Gastroesophageal sphincter (tissue), 3 donors: Measurements from ENCODE around the gene TATDN2.

Experiments
- EP300 ChIP-seq: sonication (generic); formaldehyde crosslinking; IDR thresholded peaks from one replicate; pipeline ENCODE4 v1.6.1; 2017; ENCODE audit warnings: antibody characterized with exemption, mild to moderate bottlenecking
- POLR2A ChIP-seq, 2 donors: fragments of 450-650 bp; IDR thresholded peaks; one replicate each; pipeline ENCODE4 v1.6.1; 2017; ENCODE audit warnings: antibody characterized with exemption in 2 of 2, mild to moderate bottlenecking in 2 of 2, moderate library complexity in 1 of 2
- POLR2AphosphoS5 ChIP-seq: sonication (generic); formaldehyde crosslinking; IDR thresholded peaks from one replicate; pipeline ENCODE4 v1.6.1; 2017; ENCODE audit warnings: antibody characterized with exemption
- TF ChIP-seq, protein P1 (sequence below), 4 experiments: fragments of 200-600 bp in 2 of 4; fragments of 450-650 bp in 2 of 4; sonication (generic) in 1 of 4; IDR thresholded peaks; one replicate each; pipeline ENCODE4 v1.5.1; 2017 to 2019; ENCODE audit warnings: antibody characterized with exemption in 4 of 4, mild to moderate bottlenecking in 2 of 4, moderate library complexity in 2 of 4

DNA sequence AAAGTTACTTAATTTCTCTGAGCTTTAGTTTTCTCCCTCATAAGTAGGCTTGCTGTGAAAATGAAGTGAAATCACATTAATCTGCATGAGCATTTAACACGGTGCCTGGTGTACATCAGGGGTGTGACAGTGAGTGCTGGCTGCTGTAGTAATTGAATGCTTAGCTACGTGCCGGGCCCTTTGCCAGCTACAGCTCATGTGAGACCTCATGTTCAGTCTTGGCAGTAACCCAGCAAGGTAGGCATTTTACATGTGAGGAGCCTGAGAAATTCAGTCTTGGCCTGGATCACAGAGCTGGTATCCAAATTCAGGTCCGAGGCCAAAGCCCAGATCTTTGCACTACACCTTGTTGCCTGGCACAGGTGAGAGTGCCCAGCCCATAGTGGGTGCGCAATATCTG lies 35.4 kb downstream of the TATDN2 start:
- TF ChIP-seq, protein P1, sequence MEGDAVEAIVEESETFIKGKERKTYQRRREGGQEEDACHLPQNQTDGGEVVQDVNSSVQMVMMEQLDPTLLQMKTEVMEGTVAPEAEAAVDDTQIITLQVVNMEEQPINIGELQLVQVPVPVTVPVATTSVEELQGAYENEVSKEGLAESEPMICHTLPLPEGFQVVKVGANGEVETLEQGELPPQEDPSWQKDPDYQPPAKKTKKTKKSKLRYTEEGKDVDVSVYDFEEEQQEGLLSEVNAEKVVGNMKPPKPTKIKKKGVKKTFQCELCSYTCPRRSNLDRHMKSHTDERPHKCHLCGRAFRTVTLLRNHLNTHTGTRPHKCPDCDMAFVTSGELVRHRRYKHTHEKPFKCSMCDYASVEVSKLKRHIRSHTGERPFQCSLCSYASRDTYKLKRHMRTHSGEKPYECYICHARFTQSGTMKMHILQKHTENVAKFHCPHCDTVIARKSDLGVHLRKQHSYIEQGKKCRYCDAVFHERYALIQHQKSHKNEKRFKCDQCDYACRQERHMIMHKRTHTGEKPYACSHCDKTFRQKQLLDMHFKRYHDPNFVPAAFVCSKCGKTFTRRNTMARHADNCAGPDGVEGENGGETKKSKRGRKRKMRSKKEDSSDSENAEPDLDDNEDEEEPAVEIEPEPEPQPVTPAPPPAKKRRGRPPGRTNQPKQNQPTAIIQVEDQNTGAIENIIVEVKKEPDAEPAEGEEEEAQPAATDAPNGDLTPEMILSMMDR (IDR thresholded peaks at IDR 0.05) = no peak
- TF ChIP-seq POLR2A (IDR thresholded peaks at IDR 0.05) (no peak), POLR2AphosphoS5 (no peak), EP300 (no peak)
